Thoracic aorta (tissue), 2 donors: ENCODE measurements around the gene C6orf89. TPM values are rescaled to one million over a fixed set of nuclear protein-coding genes. Genes with fewer than 3 reads are reported as not detected.
"Not testable (repeated sequence)": the region's sequence is repeated elsewhere in the genome, so short reads cannot be mapped to it uniquely, and the experiment has no call there.

ENCODE experiments used
- ATAC-seq: fragments of 150-250 bp; one replicate; pipeline ENCODE4 v1.8.0; 2017; ENCODE audit warnings: low read depth; ENCODE audit not compliant: insufficient number of reproducible peaks, low FRiP score
- DNase-seq: peaks from one replicate; pipeline ENCODE4 v3.0.0-alpha.2; 2020; ENCODE audit warnings: low spot score
- H3K27ac ChIP-seq, 2 donors: fragments of 200-600 bp; sonication (generic); 1 replicate in 1 of 2; 2 replicates in 1 of 2; pipeline ENCODE4 v1.5.1; 2016; ENCODE audit warnings: mild to moderate bottlenecking in 2 of 2, moderate library complexity in 2 of 2
- H3K27me3 ChIP-seq: fragments of 200-600 bp; sonication (generic); replicated peaks from 2 replicates; pipeline ENCODE4 v1.6.0; 2016; ENCODE audit warnings: mild to moderate bottlenecking; ENCODE audit not compliant: insufficient read depth
- H3K36me3 ChIP-seq: fragments of 200-600 bp; sonication (generic); one replicate; pipeline ENCODE4 v1.5.1; 2016
- H3K4me1 ChIP-seq, 2 donors: fragments of 200-600 bp; sonication (generic); 1 replicate in 1 of 2; 2 replicates in 1 of 2; pipeline versions ENCODE4 v1.5.1 to v1.6.0; 2016; ENCODE audit warnings: low read depth in 2 of 2, mild to moderate bottlenecking in 1 of 2; ENCODE audit not compliant: control insufficient read depth in 1 of 2
- H3K4me3 ChIP-seq: fragments of 200-600 bp; sonication (generic); 2 replicates; pipeline ENCODE4 v1.5.1; 2016; ENCODE audit warnings: mild to moderate bottlenecking
- H3K9me3 ChIP-seq: fragments of 200-600 bp; sonication (generic); 2 replicates; pipeline ENCODE4 v1.5.1; 2016
- CTCF ChIP-seq: fragments of 200-600 bp; sonication (generic); IDR thresholded peaks from one replicate; pipeline ENCODE4 v1.5.1; 2019; ENCODE audit warnings: antibody characterized with exemption
- total RNA-seq, 2 donors: library from RNA; depleted of rRNA; stranded (reverse); fragments of >200 nt; gene quantifications; one replicate each; pipeline versions ENCODE4 v1.1.0 to v1.2.3, GENCODE V29; 2016

C6orf89 gene
- total RNA-seq, 2 donors from 2014 or later: 53.6 to 60.9 TPM

DNA sequence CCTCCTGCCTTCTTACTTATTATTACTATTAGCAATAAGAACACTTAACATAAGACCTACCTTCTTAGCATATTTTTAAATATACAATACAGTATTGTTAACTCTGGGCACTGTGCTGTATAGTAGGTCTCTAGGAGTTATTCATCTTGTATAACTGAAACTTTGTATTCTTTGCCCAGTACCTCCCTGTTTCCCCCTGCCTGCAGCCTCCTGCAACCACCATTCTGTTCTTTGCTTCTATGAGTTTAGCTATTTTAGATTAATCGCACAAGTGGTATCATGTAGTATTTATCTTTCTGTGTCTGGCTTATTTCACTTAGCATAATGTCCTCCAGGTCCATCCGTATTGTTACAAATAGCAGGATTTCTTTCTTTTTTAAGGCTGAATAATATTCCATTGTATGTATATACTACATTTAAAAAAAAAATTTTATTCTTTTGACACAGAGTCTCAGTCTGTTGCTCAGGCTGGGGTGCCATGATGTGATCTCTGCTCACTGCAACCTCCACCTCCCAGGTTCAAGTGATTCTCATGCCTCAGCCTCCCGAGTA lies 4.4 kb downstream of the C6orf89 start:
- Histone ChIP-seq H3K27ac (no peak overlapping the region), H3K4me3 (no peak overlapping the region), H3K36me3 (peaks cover 10% of the 10 kb centered on the region), H3K27me3 (no peaks in the 10 kb centered on the region), H3K9me3 (no peaks in the 10 kb centered on the region), H3K4me1 (peaks cover 13 to 26% of the 10 kb centered on the region in 2 donors)
- no peak for DNase-seq
- no peak for TF ChIP-seq CTCF
- no peak for ATAC-seq

DNA sequence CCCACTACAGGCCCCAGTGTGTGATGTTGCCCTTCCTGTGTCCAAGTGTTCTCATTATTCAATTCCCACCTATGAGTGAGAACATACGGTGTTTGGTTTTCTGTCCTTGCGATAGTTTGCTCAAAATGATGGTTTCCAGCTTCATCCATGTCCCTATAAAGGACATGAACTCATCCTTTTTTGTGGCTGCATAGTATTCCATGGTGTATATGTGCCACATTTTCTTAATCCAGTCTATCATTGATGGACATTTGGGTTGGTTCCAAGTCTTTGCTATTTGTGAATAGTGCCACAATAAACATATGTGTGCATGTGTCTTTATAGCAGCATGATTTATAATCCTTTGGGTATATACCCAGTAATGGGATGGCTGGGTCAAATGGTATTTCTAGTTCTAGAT lies 5.4 kb downstream of the C6orf89 start:
- H3K27ac ChIP-seq, H3K4me3 ChIP-seq, ATAC-seq, DNase-seq, H3K27me3 ChIP-seq, H3K9me3 ChIP-seq, H3K36me3 ChIP-seq: not testable (repeated sequence)
- peaks cover 13 to 23% of the 10 kb centered on the region in 2 donors for H3K4me1 ChIP-seq

GRCh38 chr6:36893976-36894932 lies 8.5 kb downstream of the C6orf89 start:
- H3K27ac ChIP-seq: no peak overlapping the region
- TF ChIP-seq CTCF: no peak
- no peak overlapping the region for H3K4me3 ChIP-seq
- no peaks in the 10 kb centered on the region for H3K27me3 ChIP-seq
- DNase-seq (no peak), ATAC-seq (no peak)
- no peaks in the 10 kb centered on the region for H3K9me3 ChIP-seq
- H3K36me3 ChIP-seq: peaks cover 18% of the 10 kb centered on the region
- H3K4me1 ChIP-seq: no peaks in the 10 kb centered on the region

DNA sequence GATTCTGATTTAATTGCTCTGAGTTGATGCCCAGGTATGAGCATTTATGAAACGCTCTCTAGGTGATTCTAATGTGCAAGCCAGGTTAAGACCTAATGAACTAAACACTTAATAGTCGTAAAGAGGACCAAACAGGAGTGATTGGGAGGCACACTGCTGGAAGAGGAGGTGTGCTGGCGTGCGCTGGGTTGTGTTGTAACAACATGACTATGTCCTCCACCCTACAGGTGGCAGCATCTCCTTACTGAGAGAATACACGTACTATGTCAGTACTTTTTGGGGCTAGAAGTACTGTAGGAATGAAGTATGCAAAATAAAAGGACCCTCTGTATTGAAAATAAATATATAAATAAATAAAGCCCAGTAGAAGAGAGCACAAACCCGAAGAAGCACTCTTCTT lies 11.9 kb downstream of the C6orf89 start:
- no peak for TF ChIP-seq CTCF
- Histone ChIP-seq H3K4me3 (no peak overlapping the region), H3K27ac (no peak overlapping the region), H3K4me1 (no peaks in the 10 kb centered on the region), H3K27me3 (no peaks in the 10 kb centered on the region), H3K9me3 (no peaks in the 10 kb centered on the region), H3K36me3 (peaks cover 34% of the 10 kb centered on the region)
- DNase-seq (no peak), ATAC-seq (no peak)

- Histone ChIP-seq H3K9me3 (no peaks in the 10 kb centered on the region), H3K36me3 (peaks cover 19% of the 10 kb centered on the region), H3K27me3 (no peaks in the 10 kb centered on the region), H3K27ac (no peak overlapping the region), H3K4me3 (no peak overlapping the region), H3K4me1 (peaks cover 29 to 33% of the 10 kb centered on the region in 2 donors)
- no peak for ATAC-seq
- DNase-seq: no peak
- TF ChIP-seq CTCF: no peak
Observed at GRCh38 chr6:36904114-36904513, 18.4 kb downstream of the C6orf89 start.
